ENCODE results near the gene RASL10A.

GRCh38 chr22:29301716-29302401 is 13.6 kb downstream of the RASL10A start:
- no peak for TF ChIP-seq RAD51 (IDR thresholded peaks at IDR 0.05; ENCODE audit: borderline replicate concordance, low read depth)
- TF ChIP-seq KLF10 (CRISPR knock-in tag; IDR thresholded peaks at IDR 0.05) = no peak
- TF ChIP-seq ZFP30 (CRISPR knock-in tag; IDR thresholded peaks at IDR 0.05; ENCODE audit: borderline replicate concordance) = no peak
- no peak for TF ChIP-seq SP2 (IDR thresholded peaks at IDR 0.05; ENCODE audit: extremely low read depth, low read depth, low read length, poor library complexity, severe bottlenecking)
- no peak for TF ChIP-seq ATF2 (CRISPR knock-in tag; IDR thresholded peaks at IDR 0.05)
- TF ChIP-seq SPI1 (IDR thresholded peaks at IDR 0.05; ENCODE audit: borderline replicate concordance, low read depth, low read length) = no peak
- no peak for TF ChIP-seq NR2F6 (CRISPR knock-in tag; IDR thresholded peaks at IDR 0.05)
- no peak for TF ChIP-seq EZH2 (IDR thresholded peaks at IDR 0.05; ENCODE audit: borderline replicate concordance, low read depth, low read length)
- no peak for TF ChIP-seq ZNF274 (IDR thresholded peaks at IDR 0.05; ENCODE audit: borderline replicate concordance, low read depth, low read length)
- no peak for TF ChIP-seq EP300 (IDR thresholded peaks at IDR 0.05; ENCODE audit: low read length)

Measured in K562 (cell line).